ENCODE data around the gene KRT78.

Gene KRT78

GRCh38 chr12:52811191-52812072, 37.4 kb downstream of the KRT78 start:
- no peak for DNase-seq

- no peak for DNase-seq
These were observed 38.2 kb downstream of the KRT78 start for GRCh38 chr12:52810554-52810953.

DNA sequence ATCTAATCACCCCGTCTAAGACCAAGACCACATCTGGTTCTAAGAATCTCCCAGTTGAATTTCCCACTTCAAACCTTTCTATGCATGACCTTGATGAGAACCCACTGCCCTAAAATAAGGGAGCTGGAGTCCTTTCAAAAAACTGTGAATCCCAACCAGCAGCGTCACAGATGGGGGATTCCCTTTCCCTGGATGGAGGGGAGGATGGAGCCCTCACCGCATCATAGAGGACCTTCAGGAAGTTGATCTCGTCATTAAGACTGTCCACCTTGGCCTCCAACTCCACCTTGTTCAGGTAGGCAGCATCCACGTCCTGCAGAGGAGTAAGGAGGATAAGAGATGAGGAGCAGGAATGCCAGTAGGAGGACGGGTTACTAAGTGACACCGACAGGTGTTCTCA, 39.6 kb downstream of the KRT78 start:
- DNase-seq: no peak

- DNase-seq: no peak
These were observed 40.1 kb downstream of the KRT78 start for GRCh38 chr12:52808573-52809160.

DNA sequence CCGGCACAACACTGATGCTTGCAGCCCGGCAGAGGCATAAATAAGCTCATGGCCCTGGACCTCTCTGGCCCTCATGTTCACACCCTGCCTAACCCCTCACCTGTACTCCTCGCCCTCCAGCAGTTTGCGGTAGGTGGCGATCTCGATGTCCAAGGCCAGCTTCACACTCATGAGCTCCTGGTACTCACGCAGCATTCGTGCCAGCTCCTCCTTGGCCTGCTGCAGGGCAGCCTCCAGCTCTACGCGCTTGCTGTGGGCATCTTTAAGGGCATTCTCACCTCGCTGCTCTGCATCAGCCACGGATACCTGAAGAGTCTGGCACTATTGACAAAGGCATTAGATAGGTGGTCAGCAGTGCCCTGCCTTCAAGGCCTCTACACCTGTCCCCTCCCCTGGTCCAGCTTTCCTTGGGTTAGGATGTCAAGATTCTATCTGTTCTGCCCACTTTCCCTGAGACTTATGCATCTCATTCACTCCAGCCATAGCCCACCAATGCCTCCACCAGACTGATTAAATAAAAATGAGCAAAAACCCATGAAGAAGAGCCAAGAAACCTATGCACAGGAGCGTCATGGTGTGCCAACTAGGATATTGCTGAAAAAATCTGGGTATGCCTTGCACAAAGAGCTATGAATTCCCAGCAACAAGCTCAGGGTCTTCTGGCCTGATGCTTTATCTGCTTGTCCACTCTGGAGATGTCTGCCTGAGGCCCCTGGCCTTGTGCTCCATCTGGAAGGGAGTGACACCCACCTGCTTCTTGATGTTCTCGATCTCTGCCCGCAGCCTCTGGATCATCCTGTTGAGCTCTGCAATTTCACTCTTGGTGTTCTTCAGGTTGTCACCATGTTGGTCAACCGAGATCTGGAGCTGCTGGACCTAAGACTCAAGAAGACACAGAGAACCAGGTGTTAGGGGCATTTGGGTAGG, 41.0 kb downstream of the KRT78 start:
- no peak for DNase-seq

GRCh38 chr12:52806821-52807543, 41.8 kb downstream of the KRT78 start:
- no peak for DNase-seq

DNA sequence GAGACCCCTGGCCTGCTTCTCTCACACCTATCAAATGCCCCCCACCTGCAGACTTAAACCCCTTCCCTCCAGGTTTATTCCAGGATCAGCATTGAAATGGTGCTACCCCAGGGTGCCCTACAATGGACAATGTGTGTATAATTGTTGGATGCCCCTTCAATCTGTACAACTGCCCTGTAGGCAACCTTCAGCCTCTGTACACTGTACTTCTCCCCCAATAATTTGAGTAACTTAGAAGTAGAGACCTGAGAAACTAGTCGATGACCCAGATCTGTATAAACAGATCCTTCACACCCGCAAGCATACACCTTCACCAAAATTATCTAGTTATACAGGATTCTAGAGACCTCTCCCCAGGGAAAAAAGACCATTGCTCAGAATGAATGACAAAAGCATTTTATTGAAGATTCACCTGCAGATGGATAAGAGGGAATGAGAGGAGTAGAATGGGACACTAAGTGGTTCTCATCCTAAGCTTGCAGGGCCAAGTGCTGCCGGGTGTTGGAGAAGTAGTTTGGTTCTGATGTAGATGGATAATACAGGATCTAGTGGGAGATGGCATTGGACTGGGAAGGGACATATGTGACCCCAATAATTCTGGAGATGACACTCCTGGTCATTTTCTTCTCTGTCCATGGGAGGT, 42.5 kb downstream of the KRT78 start:
- no peak for DNase-seq

GRCh38 chr12:52805739-52806138, 43.1 kb downstream of the KRT78 start:
- no peak for DNase-seq

GRCh38 chr12:52805000-52805399, 43.8 kb downstream of the KRT78 start:
- no peak for DNase-seq

GRCh38 chr12:52802442-52802841, 46.4 kb downstream of the KRT78 start:
- no peak for DNase-seq

DNA sequence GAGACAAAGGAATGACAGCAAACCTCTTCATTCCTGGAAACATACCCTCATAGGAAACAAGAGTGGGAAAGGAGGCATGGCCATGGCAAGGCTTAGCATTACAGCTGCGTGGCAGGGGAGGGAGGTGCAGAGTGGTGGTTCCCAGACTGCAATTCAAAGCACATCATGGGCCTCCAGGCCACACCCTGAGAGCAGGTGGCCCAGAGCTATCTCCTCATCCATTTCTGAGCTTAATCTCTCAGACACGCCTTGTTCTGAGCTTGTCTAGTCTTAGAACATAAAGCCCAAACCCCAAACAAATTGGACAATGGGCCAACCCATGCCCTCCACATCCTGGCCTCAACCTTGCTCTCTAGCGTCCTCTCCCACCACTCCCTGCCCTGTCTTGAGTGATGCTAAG, 47.0 kb downstream of the KRT78 start:
- no peak for DNase-seq

DNA sequence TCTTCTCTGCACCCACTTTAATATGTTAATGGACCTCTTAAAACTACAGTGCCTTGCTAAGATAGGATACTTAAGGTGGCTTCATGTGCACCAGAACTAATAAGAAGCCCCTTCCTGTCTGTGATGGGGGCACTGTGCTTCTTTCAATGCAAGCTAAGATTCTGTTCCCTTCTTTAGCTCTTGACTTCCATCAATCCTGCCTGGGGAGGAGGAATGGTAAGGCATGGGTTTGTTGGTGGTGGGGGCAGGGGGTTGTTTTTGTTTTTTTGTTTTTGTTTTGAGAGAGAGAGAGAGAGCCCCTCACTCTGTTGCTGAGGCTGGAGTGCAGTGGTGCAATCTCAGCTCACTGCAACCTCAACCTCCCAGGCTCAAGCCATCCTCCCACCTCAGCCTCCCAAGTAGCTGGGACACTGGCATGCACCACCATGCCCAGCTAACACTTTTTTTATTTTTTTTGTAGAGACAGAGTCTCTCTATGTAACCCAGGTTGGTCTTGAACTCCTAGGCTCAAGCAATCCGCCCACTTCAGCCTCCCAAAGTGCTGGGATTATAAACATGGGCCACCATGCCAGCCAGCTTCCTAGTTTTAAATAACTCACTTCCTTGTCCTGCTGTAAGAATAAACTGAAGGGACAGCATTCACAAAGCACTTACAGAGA, 48.4 kb downstream of the KRT78 start:
- DNase-seq: no peak

DNA sequence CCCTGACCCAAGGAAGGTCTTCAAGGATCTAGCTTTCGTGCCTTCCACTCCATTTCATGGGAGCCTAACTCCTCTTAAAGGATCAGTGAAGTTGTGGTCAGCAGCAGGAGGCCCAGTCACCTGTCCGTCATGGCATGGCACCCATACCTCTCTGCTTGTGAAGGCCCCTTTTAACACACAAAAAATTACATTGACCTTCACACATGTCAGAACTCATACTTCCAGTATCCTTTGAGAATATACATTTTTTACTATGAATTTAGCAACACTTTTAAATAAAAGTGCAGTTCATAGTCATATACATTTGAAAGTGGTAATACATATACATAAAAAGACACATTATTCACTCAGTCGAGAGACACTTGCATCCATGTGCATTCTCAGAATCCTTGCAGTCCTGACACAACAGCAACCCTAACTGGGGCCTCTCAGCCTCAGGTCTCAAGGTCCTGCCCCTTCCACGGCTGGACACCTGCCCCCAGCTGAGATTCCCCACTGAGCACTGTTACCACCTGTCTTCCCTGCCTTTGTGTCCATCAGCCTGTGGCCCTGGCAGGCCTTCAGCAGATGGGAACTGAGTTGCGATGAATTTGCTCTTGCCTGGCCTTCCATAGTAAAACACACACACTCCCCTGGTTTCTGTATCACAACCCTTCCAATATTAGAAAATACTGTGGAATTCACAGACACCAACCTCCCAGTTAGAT, 49.1 kb downstream of the KRT78 start:
- DNase-seq: no peak

- DNase-seq: no peak
These were observed 49.9 kb downstream of the KRT78 start for GRCh38 chr12:52798671-52799504.

GRCh38 chr12:52798003-52798670, 50.7 kb downstream of the KRT78 start:
- DNase-seq: no peak

GRCh38 chr12:52797529-52797894, 51.3 kb downstream of the KRT78 start:
- no peak for DNase-seq

- DNase-seq: no peak
These were observed 51.8 kb downstream of the KRT78 start for GRCh38 chr12:52796839-52797528.

- DNase-seq: no peak
These were observed 52.4 kb downstream of the KRT78 start for GRCh38 chr12:52796429-52796794.
